Right lobe of liver (tissue), 4 donors: ENCODE data around the gene TTC23.

Experiments used
- CTCF ChIP-seq, 4 donors: fragments of 200-600 bp in 3 of 4; fragments of 450-650 bp in 1 of 4; IDR thresholded peaks; one replicate each; pipeline versions ENCODE4 v1.5.1 to v1.8.0; 2016 to 2022; ENCODE audit warnings: antibody characterized with exemption in 4 of 4, mild to moderate bottlenecking in 2 of 4
- POLR2A ChIP-seq: fragments of 450-650 bp; IDR thresholded peaks from one replicate; pipeline ENCODE4 v1.6.1; 2017; ENCODE audit warnings: antibody characterized with exemption, mild to moderate bottlenecking
- donor health status: DM: no; HTN: no; CAD: no.
- donor health status: DM: no; HTN: no; CAD: no.
- donor health status: DM: no; HTN: yes; CAD: no.

- TF ChIP-seq CTCF (IDR thresholded peaks at IDR 0.05) (no peak), POLR2A (no peak)
Measured at GRCh38 chr15:99291643-99292042, 42.3 kb upstream of the TTC23 start.
